ENCODE measurements around the gene PIK3CA. TPM values are rescaled to one million over a fixed set of nuclear protein-coding genes. Genes with fewer than 3 reads are reported as not detected.
"Not testable (repeated sequence)": the region's sequence is repeated elsewhere in the genome, so short reads cannot be mapped to it uniquely, and the experiment has no call there.

PIK3CA gene
- total RNA-seq, 1 experiment from 2014 or later: 12.0 TPM

GRCh38 chr3:179113903-179114302 lies 34.3 kb upstream of the PIK3CA start:
- H3K4me2 ChIP-seq (ENCODE audit: insufficient read depth, insufficient read length, low read length): no peak overlapping the region
- no peaks in the 10 kb centered on the region for H3K4me1 ChIP-seq (ENCODE audit: insufficient read depth, low read length)
- H3K27ac Mint-ChIP-seq: no peak overlapping the region
- H3K23ac ChIP-seq (ENCODE audit: insufficient read length, low read depth, low read length): no peak overlapping the region
- H2BK12ac ChIP-seq (ENCODE audit: insufficient read length, low read depth, low read length): no peak overlapping the region
- no peak overlapping the region for H4K8ac ChIP-seq (replicated peaks; ENCODE audit: insufficient read length, low read depth, low read length)
- H3K4me1 Mint-ChIP-seq: no peaks in the 10 kb centered on the region
- no peak overlapping the region for H3K18ac ChIP-seq (ENCODE audit: insufficient read length, low read depth, low read length)
- WGBS (ENCODE audit: extremely low coverage, insufficient read length, low lambda C conversion rate): no CpG with 5 or more reads among the region's 2 CpGs
- no peak for DNase-seq
- H3T11ph ChIP-seq (ENCODE audit: low read length): no peak overlapping the region
- no peak overlapping the region for H3K56ac ChIP-seq (ENCODE audit: insufficient read length, low read depth, low read length)
- H3K9me3 ChIP-seq (ENCODE audit: control insufficient read depth, low read depth, low read length): no peaks in the 10 kb centered on the region
- no peak overlapping the region for H2BK15ac ChIP-seq (ENCODE audit: low read depth, low read length)
- peaks cover 2 to 13% (median 5%) of the 10 kb centered on the region in 3 experiments; a peak in 4 of 7 replicates for H3K36me3 Mint-ChIP-seq (ENCODE audit: insufficient read depth in 1 of 3, low read depth in 3 of 3)
- no peak overlapping the region for H4K91ac ChIP-seq (ENCODE audit: insufficient read length, low read depth, low read length)
- no peak overlapping the region for H2AK5ac ChIP-seq (ENCODE audit: insufficient read length, low read length)
- no peak overlapping the region for H2BK120ac ChIP-seq (ENCODE audit: low read depth, low read length, poor library complexity, severe bottlenecking)
- no peaks in the 10 kb centered on the region for H3K23me2 ChIP-seq (ENCODE audit: insufficient read length, low read depth, low read length, poor library complexity, severe bottlenecking)
- H2BK5ac ChIP-seq (ENCODE audit: insufficient read length, low read length): no peak overlapping the region
- no peak overlapping the region for H3K27ac ChIP-seq (ENCODE audit: insufficient read length, low read depth, low read length)
- TF ChIP-seq CTCF (conservative IDR thresholded peaks at IDR 0.05): no peak
- H3K9me3 Mint-ChIP-seq: peaks cover 15 to 19% of the 10 kb centered on the region in 2 experiments
- H3K9ac ChIP-seq (ENCODE audit: extremely low read depth, insufficient read length, low read length): no peak overlapping the region
- H3K79me1 ChIP-seq (ENCODE audit: insufficient read depth, low read depth, low read length, poor library complexity, severe bottlenecking): no peaks in the 10 kb centered on the region
- no peaks in the 10 kb centered on the region for H3K27me3 ChIP-seq (ENCODE audit: insufficient read depth, low read length)
- H4K20me1 ChIP-seq (ENCODE audit: control insufficient read depth, insufficient read depth, insufficient read length): no peaks in the 10 kb centered on the region
- H3K27me3 Mint-ChIP-seq (ENCODE audit: low read depth): no peaks in the 10 kb centered on the region
- H3K79me2 ChIP-seq (ENCODE audit: insufficient read depth, low read length): no peaks in the 10 kb centered on the region
- H3K4me3 Mint-ChIP-seq: no peak overlapping the region
- H3K14ac ChIP-seq (ENCODE audit: insufficient read depth, low read length): no peak overlapping the region
- no peak overlapping the region for H2AFZ ChIP-seq (ENCODE audit: low read length)
- H2BK20ac ChIP-seq (ENCODE audit: low read depth, low read length, poor library complexity, severe bottlenecking): no peak overlapping the region
- H4K5ac ChIP-seq (ENCODE audit: insufficient read length, low read depth, low read length): no peak overlapping the region
- H3K4ac ChIP-seq (ENCODE audit: low read depth, low read length): no peak overlapping the region

GRCh38 chr3:179115444-179115843 lies 32.7 kb upstream of the PIK3CA start:
- peaks cover 3 to 14% (median 6%) of the 10 kb centered on the region in 3 experiments for H3K36me3 Mint-ChIP-seq (ENCODE audit: insufficient read depth in 1 of 3, low read depth in 3 of 3)
- H3T11ph ChIP-seq (ENCODE audit: low read length); H3K9me3 ChIP-seq (ENCODE audit: control insufficient read depth, low read depth, low read length); H2BK12ac ChIP-seq (ENCODE audit: insufficient read length, low read depth, low read length); H3K79me2 ChIP-seq (ENCODE audit: insufficient read depth, low read length); H3K23ac ChIP-seq (ENCODE audit: insufficient read length, low read depth, low read length); H3K9ac ChIP-seq (ENCODE audit: extremely low read depth, insufficient read length, low read length); H3K27ac ChIP-seq (ENCODE audit: insufficient read length, low read depth, low read length); H2BK5ac ChIP-seq (ENCODE audit: insufficient read length, low read length); H3K79me1 ChIP-seq (ENCODE audit: insufficient read depth, low read depth, low read length, poor library complexity, severe bottlenecking); H3K4me2 ChIP-seq (ENCODE audit: insufficient read depth, insufficient read length, low read length); H4K91ac ChIP-seq (ENCODE audit: insufficient read length, low read depth, low read length); H3K4me3 Mint-ChIP-seq; H3K4me1 Mint-ChIP-seq; H3K4ac ChIP-seq (ENCODE audit: low read depth, low read length); H2AK5ac ChIP-seq (ENCODE audit: insufficient read length, low read length); H3K4me1 ChIP-seq (ENCODE audit: insufficient read depth, low read length); H2BK120ac ChIP-seq (ENCODE audit: low read depth, low read length, poor library complexity, severe bottlenecking); H3K18ac ChIP-seq (ENCODE audit: insufficient read length, low read depth, low read length); H3K27me3 Mint-ChIP-seq (ENCODE audit: low read depth); H2BK15ac ChIP-seq (ENCODE audit: low read depth, low read length); H2BK20ac ChIP-seq (ENCODE audit: low read depth, low read length, poor library complexity, severe bottlenecking); H3K14ac ChIP-seq (ENCODE audit: insufficient read depth, low read length); H3K23me2 ChIP-seq (ENCODE audit: insufficient read length, low read depth, low read length, poor library complexity, severe bottlenecking); DNase-seq; H3K27ac Mint-ChIP-seq; H2AFZ ChIP-seq (ENCODE audit: low read length); H4K20me1 ChIP-seq (ENCODE audit: control insufficient read depth, insufficient read depth, insufficient read length); H3K56ac ChIP-seq (ENCODE audit: insufficient read length, low read depth, low read length); H4K5ac ChIP-seq (ENCODE audit: insufficient read length, low read depth, low read length); H3K27me3 ChIP-seq (ENCODE audit: insufficient read depth, low read length); H4K8ac ChIP-seq (replicated peaks; ENCODE audit: insufficient read length, low read depth, low read length): not testable (repeated sequence)
- peaks cover 15 to 18% of the 10 kb centered on the region in 2 experiments for H3K9me3 Mint-ChIP-seq
- no CpG with 5 or more reads among the region's 1 CpG for WGBS (ENCODE audit: extremely low coverage, insufficient read length, low lambda C conversion rate)

All from H9 (cell line).